Measurements from ENCODE around the gene LMNTD2.

GRCh38 chr11:514606-515005 is 45.9 kb downstream of the LMNTD2 start:
- TF ChIP-seq, protein P1, sequence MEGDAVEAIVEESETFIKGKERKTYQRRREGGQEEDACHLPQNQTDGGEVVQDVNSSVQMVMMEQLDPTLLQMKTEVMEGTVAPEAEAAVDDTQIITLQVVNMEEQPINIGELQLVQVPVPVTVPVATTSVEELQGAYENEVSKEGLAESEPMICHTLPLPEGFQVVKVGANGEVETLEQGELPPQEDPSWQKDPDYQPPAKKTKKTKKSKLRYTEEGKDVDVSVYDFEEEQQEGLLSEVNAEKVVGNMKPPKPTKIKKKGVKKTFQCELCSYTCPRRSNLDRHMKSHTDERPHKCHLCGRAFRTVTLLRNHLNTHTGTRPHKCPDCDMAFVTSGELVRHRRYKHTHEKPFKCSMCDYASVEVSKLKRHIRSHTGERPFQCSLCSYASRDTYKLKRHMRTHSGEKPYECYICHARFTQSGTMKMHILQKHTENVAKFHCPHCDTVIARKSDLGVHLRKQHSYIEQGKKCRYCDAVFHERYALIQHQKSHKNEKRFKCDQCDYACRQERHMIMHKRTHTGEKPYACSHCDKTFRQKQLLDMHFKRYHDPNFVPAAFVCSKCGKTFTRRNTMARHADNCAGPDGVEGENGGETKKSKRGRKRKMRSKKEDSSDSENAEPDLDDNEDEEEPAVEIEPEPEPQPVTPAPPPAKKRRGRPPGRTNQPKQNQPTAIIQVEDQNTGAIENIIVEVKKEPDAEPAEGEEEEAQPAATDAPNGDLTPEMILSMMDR (IDR thresholded peaks at IDR 0.05): no peak
- TF ChIP-seq ZFX (IDR thresholded peaks at IDR 0.05; ENCODE audit: borderline replicate concordance): no peak
